Endothelial cell of umbilical vein (primary cell): ENCODE measurements around the gene SLC23A2. TPM values are rescaled to one million over a fixed set of nuclear protein-coding genes. Genes with fewer than 3 reads are reported as not detected.

Experiments
- BruUV-seq: library from RNA; stranded (reverse); fragments of 400-500 nt; replicated peaks from 2 replicates; lab custom pipeline; 2021; lab: Mats Ljungman, UMichigan
- CTCF ChIA-PET: fragments of 300-600, 350-600 bp; sonication (Branson Sonifier 250); formaldehyde crosslinking; loops from one replicate; lab custom pipeline; 2021; ENCODE audit warnings: antibody characterized with exemption, inconsistent platforms; lab: Charles Lee
- POLR2A ChIA-PET: fragments of 300-600, 350-600 bp; sonication (Branson Sonifier 250); formaldehyde crosslinking; loops from one replicate; lab custom pipeline; 2021; ENCODE audit warnings: antibody characterized with exemption, inconsistent platforms; lab: Charles Lee
- DNase-seq: peaks from one replicate; pipeline ENCODE4 v3.0.0-alpha.2; 2011; ENCODE audit warnings: low read depth, low spot score
- FAIRE-seq: peaks from 2 replicates; lab custom pipeline; 2011; peaks lifted over from hg19 to GRCh38; lab: Jason Lieb, UNC
- H2AFZ ChIP-seq: 2 replicates; pipeline ENCODE4 v1.6.0; 2012; ENCODE audit warnings: low read depth, low read length, control low read depth, inconsistent platforms
- H3K27ac ChIP-seq: 2 replicates; pipeline ENCODE4 v1.5.1; 2011; ENCODE audit warnings: low read depth, mild to moderate bottlenecking, control low read depth, low read length, moderate library complexity; ENCODE audit not compliant: insufficient read depth
- H3K27me3 ChIP-seq, 2 experiments: 2 replicates each; pipeline versions ENCODE4 v1.6.0 to v1.6.1; 2011; ENCODE audit warnings: low read length in 2 of 2, mixed read lengths in 1 of 2; ENCODE audit not compliant: control insufficient read depth in 2 of 2, insufficient read depth in 2 of 2
- H3K36me3 ChIP-seq, 2 experiments: 2 replicates in 1 of 2; 3 replicates in 1 of 2; pipeline ENCODE4 v1.5.1; 2011; ENCODE audit warnings: low read length in 2 of 2, mild to moderate bottlenecking in 1 of 2, moderate library complexity in 1 of 2; ENCODE audit not compliant: control insufficient read depth in 2 of 2, insufficient read depth in 2 of 2; ENCODE audit errors: extremely low read depth in 1 of 2
- H3K4me1 ChIP-seq: 3 replicates; pipeline ENCODE4 v1.5.1; 2011; ENCODE audit warnings: mild to moderate bottlenecking, low read length; ENCODE audit not compliant: control insufficient read depth, insufficient read depth; ENCODE audit errors: extremely low read depth
- H3K4me2 ChIP-seq: 2 replicates; pipeline ENCODE4 v1.6.1; 2011; ENCODE audit warnings: low read length, control low read depth, mixed read lengths; ENCODE audit not compliant: insufficient read depth
- H3K4me3 ChIP-seq, 3 experiments: fragments of 200-600 bp in 1 of 3; sonication (generic), shearing (Covaris generic) in 1 of 3; replicated peaks in 1 of 3; 2 replicates each; pipeline ENCODE4 v1.5.1; 2011 to 2016; ENCODE audit warnings: control low read depth in 3 of 3, low read length in 3 of 3, mild to moderate bottlenecking in 2 of 3, inconsistent platforms in 1 of 3, low read depth in 1 of 3, moderate library complexity in 1 of 3; ENCODE audit not compliant: insufficient read depth in 1 of 3
- H3K79me2 ChIP-seq: 2 replicates; pipeline ENCODE4 v1.6.0; 2012; ENCODE audit warnings: low read length, inconsistent platforms; ENCODE audit not compliant: control insufficient read depth, insufficient read depth
- H3K9ac ChIP-seq: replicated peaks from 2 replicates; pipeline ENCODE3; 2011; ENCODE audit warnings: low read length, control low read depth; ENCODE audit not compliant: insufficient read depth; ENCODE audit errors: extremely low read depth
- H3K9me1 ChIP-seq: replicated peaks from 3 replicates; pipeline ENCODE4 v1.6.0; 2011; ENCODE audit warnings: mild to moderate bottlenecking, low read length; ENCODE audit not compliant: control insufficient read depth, insufficient read depth; ENCODE audit errors: extremely low read depth
- H3K9me3 ChIP-seq: replicated peaks from 2 replicates; pipeline ENCODE4 v1.5.1; 2012; ENCODE audit warnings: low read length, inconsistent platforms; ENCODE audit not compliant: control insufficient read depth, insufficient read depth
- H4K20me1 ChIP-seq: replicated peaks from 2 replicates; pipeline ENCODE3; 2011; ENCODE audit warnings: mild to moderate bottlenecking, low read length; ENCODE audit not compliant: control insufficient read depth, insufficient read depth; ENCODE audit errors: extremely low read depth
- EZH2 ChIP-seq: IDR thresholded peaks from 2 replicates; pipeline ENCODE4 v1.6.1; 2012; ENCODE audit warnings: borderline replicate concordance, low read depth, mild to moderate bottlenecking, moderate library complexity, low read length, inconsistent platforms; ENCODE audit not compliant: severe bottlenecking
- JUN ChIP-seq: IDR thresholded peaks from 2 replicates; pipeline ENCODE4 v1.6.1; 2011; ENCODE audit warnings: borderline replicate concordance, low read depth; ENCODE audit not compliant: insufficient read length, insufficient read depth
- POLR2A ChIP-seq: IDR thresholded peaks from 2 replicates; pipeline ENCODE4 v1.6.1; 2012; ENCODE audit warnings: low read depth, mild to moderate bottlenecking, control low read depth, low read length
- POLR2AphosphoS5 ChIP-seq: IDR thresholded peaks from 2 replicates; pipeline ENCODE4 v1.6.1; 2012; ENCODE audit warnings: low read depth, mild to moderate bottlenecking, control low read depth, low read length, moderate library complexity; ENCODE audit not compliant: insufficient read depth
- dilution Hi-C: fragments of 300-500 bp; cut with MboI; formaldehyde crosslinking; loops from one replicate; pipeline ENCODE4 v1.15.0; 2019; ENCODE audit warnings: low sequenced_read_pairs; ENCODE audit not compliant: extremely low pct_ligation_motif_present
- intact Hi-C: fragments of 100-400 bp; cut with micrococcal nuclease; formaldehyde crosslinking; loops from one replicate; pipeline ENCODE4 v1.10.0; 2022
- polyA plus RNA-seq, 4 experiments: library from polyadenylated mRNA; depleted of rRNA in 3 of 4; stranded (reverse) in 3 of 4; unstranded in 1 of 4; fragments of >200 nt; gene quantifications; 2 replicates each; pipeline versions ENCODE4 v1.2.1 to v1.2.3, GENCODE V29; 2011 to 2012; ENCODE audit warnings: missing spikeins in 1 of 4
- total RNA-seq: library from RNA; stranded (reverse); gene quantifications from 2 replicates; pipeline ENCODE4 v1.2.3, GENCODE V29; 2021

SLC23A2 gene
- total and polyA plus RNA-seq, 2 donors (not counting 3 experiments of a cell fraction or from before 2014, with no cell fraction given): 24.4 to 24.5 TPM

DNA sequence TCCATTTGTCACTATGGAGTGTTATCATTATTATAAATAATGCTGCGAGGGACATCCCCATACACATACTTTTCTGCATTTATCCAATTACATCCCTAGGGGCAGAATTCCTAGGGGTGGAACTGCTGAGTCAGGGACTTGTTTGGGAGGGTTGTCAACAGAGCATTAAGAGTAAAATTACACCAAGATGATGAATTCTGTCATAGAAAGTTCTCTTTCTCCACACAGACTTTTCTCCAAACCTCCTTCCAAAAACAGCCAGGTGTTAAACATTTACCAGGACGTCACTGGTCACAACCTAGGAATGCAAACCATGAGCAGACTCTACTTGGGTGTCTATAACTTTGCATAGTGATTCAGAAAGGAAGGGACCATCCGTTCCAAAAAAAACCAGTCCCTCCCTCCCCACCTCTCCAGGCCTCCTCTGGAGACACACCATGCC, 184.1 kb downstream of the SLC23A2 start:
- no peak for DNase-seq
- no peak overlapping the region for H3K9ac ChIP-seq
- H2AFZ ChIP-seq: no peak overlapping the region
- ChIA-PET CTCF (no interaction called here), POLR2A (no interaction called here)
- H3K4me3 ChIP-seq: no peak overlapping the region
- H3K27me3 ChIP-seq: no peaks in the 10 kb centered on the region
- H3K9me3 ChIP-seq: no peaks in the 10 kb centered on the region
- no TSS peak for BruUV-seq
- peaks cover 0 to 4% of the 10 kb centered on the region in 2 experiments for H3K36me3 ChIP-seq
- FAIRE-seq: no peak
- dilution Hi-C loops: no loop called here
- intact Hi-C loops: no loop called here
- TF ChIP-seq POLR2A (no peak), JUN (no peak), POLR2AphosphoS5 (no peak), EZH2 (no peak)
- no peak overlapping the region for H3K4me2 ChIP-seq
- H4K20me1 ChIP-seq: no peaks in the 10 kb centered on the region
- no peaks in the 10 kb centered on the region for H3K9me1 ChIP-seq
- peaks cover 37% of the 10 kb centered on the region for H3K4me1 ChIP-seq
- H3K27ac ChIP-seq: no peak overlapping the region
- H3K79me2 ChIP-seq: no peaks in the 10 kb centered on the region

DNA sequence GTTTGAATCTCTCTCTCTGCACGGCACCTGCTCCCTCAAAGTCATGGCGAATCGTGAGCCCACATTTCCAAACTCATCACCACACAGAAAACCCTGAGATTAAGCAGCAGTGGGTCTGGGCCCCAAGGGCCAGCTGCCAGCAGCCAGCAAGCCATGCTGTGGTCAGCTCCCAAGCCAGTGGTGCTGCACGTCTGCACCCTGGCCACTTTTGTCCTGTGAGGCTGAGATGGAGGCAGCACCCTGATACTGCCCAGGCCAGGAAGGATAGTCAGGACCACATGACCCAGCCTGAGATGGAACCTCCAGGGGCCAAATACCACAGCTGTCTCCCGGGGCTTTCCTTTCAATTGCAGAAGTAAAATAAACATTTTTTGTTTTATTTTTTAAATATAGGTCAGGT, 185.7 kb downstream of the SLC23A2 start:
- Histone ChIP-seq H3K9ac (no peak overlapping the region), H2AFZ (no peak overlapping the region), H3K4me3 (no peak overlapping the region), H3K79me2 (no peaks in the 10 kb centered on the region), H3K4me2 (no peak overlapping the region), H3K27ac (no peak overlapping the region), H3K4me1 (peaks cover 30% of the 10 kb centered on the region), H3K36me3 (peaks cover 0 to 2% of the 10 kb centered on the region in 2 experiments), H4K20me1 (no peaks in the 10 kb centered on the region), H3K27me3 (no peaks in the 10 kb centered on the region), H3K9me3 (no peaks in the 10 kb centered on the region), H3K9me1 (no peaks in the 10 kb centered on the region)
- DNase-seq (no peak), FAIRE-seq (no peak)
- no peak for TF ChIP-seq POLR2AphosphoS5
- no peak for TF ChIP-seq POLR2A
- POLR2A ChIA-PET: no interaction called here
- no TSS peak for BruUV-seq
- intact Hi-C loops: loop anchor here (2.0 kb wide), 1 partner anchor 135 kb away; no protein-coding TSS in a partner anchor
- dilution Hi-C loops: no loop called here
- CTCF ChIA-PET: interaction anchor here (1.5 kb wide), 1 partner anchor 22 kb away, joined by 3 read pairs; no protein-coding TSS in a partner anchor
